Tibial nerve (tissue), 4 donors: ENCODE data around the gene MPZL1. TPM values are rescaled to one million over a fixed set of nuclear protein-coding genes. Genes with fewer than 3 reads are reported as not detected.

Source experiments
- DNase-seq, 2 donors: peaks; one replicate each; pipeline ENCODE4 v3.0.0-alpha.2; 2019; ENCODE audit warnings: low spot score in 2 of 2
- H3K27ac ChIP-seq, 4 donors: fragments of 200-600 bp; sonication (generic) in 3 of 4; one replicate each; pipeline ENCODE4 v1.5.1; 2017 to 2019; ENCODE audit warnings: mild to moderate bottlenecking in 1 of 4
- H3K27me3 ChIP-seq, 2 donors: fragments of 200-600 bp; sonication (generic) in 1 of 2; one replicate each; pipeline versions ENCODE4 v1.5.1 to v1.6.0; 2017 to 2019
- H3K36me3 ChIP-seq, 3 donors: fragments of 200-600 bp; sonication (generic); one replicate each; pipeline ENCODE4 v1.5.1; 2018 to 2019
- H3K4me1 ChIP-seq, 4 donors: fragments of 200-600 bp; sonication (generic) in 3 of 4; one replicate each; pipeline ENCODE4 v1.5.1; 2017 to 2019
- H3K4me3 ChIP-seq, 4 donors: fragments of 200-600 bp; sonication (generic) in 3 of 4; one replicate each; pipeline ENCODE4 v1.5.1; 2017 to 2019; ENCODE audit warnings: mild to moderate bottlenecking in 1 of 4, moderate library complexity in 1 of 4
- H3K9me3 ChIP-seq, 4 donors: fragments of 200-600 bp; sonication (generic) in 3 of 4; one replicate each; pipeline ENCODE4 v1.5.1; 2017 to 2019
- EP300 ChIP-seq, 2 donors: sonication (generic); formaldehyde crosslinking; IDR thresholded peaks; one replicate each; pipeline ENCODE4 v1.6.1; 2017; ENCODE audit warnings: antibody characterized with exemption in 2 of 2, mild to moderate bottlenecking in 1 of 2
- POLR2A ChIP-seq, 2 donors: fragments of 450-650 bp; IDR thresholded peaks; one replicate each; pipeline ENCODE4 v1.6.1; 2017; ENCODE audit warnings: antibody characterized with exemption in 2 of 2, mild to moderate bottlenecking in 2 of 2, moderate library complexity in 2 of 2
- WGBS, 2 donors: methylation state at CpG; one replicate each; pipeline ENCODE4 v1.1.5; 2018; 5-methylcytosine and 5-hydroxymethylcytosine counted together
- total RNA-seq, 4 donors: library from RNA; depleted of rRNA; stranded (reverse); fragments of >200 nt; gene quantifications; one replicate each; pipeline ENCODE4 v1.1.0, GENCODE V29; 2016
- TF ChIP-seq, protein P1 (sequence below), 5 experiments: fragments of 200-600 bp in 3 of 5; fragments of 450-650 bp in 2 of 5; sonication (generic) in 3 of 5; IDR thresholded peaks; one replicate each; pipeline ENCODE4 v1.5.1; 2016 to 2019; ENCODE audit warnings: antibody characterized with exemption in 5 of 5, mild to moderate bottlenecking in 3 of 5, moderate library complexity in 2 of 5

MPZL1 gene
- total RNA-seq, 4 donors from 2014 or later, result 50.1 to 76.0 (median 71.7) TPM

DNA sequence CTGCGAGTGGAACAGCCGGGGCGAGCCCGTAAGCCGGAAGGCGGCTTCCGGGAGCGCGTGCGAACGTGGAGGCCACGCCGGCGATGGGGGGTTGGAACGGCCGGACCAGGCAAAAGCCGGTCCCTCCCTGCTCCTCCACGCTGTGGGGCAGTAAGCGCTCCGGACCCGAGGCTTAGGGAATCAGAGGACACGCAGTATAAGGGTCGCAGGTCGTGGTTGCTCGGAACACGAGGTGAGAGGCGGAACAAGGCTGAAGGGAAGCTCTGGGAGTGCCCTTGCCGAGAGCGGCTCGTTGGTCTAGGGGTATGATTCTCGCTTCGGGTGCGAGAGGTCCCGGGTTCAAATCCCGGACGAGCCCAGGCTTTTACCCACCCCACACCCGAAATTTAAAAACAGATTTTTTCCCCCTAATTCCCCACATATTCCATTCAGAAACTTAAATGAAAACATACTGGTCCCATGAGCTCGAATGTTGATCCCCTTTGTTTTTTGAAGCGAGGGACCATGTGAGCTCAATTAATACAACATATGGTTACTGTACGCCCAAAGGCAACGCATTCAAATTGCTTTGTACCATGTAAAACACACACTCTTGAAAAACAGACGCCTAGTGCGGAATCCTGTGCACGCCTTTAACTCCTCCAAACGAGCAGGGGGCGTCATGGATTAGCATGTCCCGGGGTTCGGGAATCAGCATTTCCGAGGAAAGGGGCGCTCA lies 7.2 kb upstream of the MPZL1 start:
- H3K36me3 ChIP-seq, result no peaks in the 10 kb centered on the region
- DNase-seq, result peak; percentile 92 to 98
- H3K27ac ChIP-seq, result peak overlapping the region; percentile 87 to 92 (median 92)
- 1% methylated on average over 50 of the region's 50 CpGs for WGBS, 2 donors
- no peak for TF ChIP-seq POLR2A (IDR thresholded peaks at IDR 0.05)
- TF ChIP-seq, protein P1, sequence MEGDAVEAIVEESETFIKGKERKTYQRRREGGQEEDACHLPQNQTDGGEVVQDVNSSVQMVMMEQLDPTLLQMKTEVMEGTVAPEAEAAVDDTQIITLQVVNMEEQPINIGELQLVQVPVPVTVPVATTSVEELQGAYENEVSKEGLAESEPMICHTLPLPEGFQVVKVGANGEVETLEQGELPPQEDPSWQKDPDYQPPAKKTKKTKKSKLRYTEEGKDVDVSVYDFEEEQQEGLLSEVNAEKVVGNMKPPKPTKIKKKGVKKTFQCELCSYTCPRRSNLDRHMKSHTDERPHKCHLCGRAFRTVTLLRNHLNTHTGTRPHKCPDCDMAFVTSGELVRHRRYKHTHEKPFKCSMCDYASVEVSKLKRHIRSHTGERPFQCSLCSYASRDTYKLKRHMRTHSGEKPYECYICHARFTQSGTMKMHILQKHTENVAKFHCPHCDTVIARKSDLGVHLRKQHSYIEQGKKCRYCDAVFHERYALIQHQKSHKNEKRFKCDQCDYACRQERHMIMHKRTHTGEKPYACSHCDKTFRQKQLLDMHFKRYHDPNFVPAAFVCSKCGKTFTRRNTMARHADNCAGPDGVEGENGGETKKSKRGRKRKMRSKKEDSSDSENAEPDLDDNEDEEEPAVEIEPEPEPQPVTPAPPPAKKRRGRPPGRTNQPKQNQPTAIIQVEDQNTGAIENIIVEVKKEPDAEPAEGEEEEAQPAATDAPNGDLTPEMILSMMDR (IDR thresholded peaks at IDR 0.05), result peak in 1 of 5 experiments; percentile 15
- TF ChIP-seq EP300 (IDR thresholded peaks at IDR 0.05), result peak; percentile 49 to 74
- peak overlapping the region; percentile 68 to 72 (median 70) for H3K4me3 ChIP-seq
- peaks cover 0 to 23% (median 3%) of the 10 kb centered on the region in 4 donors for H3K4me1 ChIP-seq
- H3K9me3 ChIP-seq, result no peaks in the 10 kb centered on the region
- no peaks in the 10 kb centered on the region for H3K27me3 ChIP-seq

DNA sequence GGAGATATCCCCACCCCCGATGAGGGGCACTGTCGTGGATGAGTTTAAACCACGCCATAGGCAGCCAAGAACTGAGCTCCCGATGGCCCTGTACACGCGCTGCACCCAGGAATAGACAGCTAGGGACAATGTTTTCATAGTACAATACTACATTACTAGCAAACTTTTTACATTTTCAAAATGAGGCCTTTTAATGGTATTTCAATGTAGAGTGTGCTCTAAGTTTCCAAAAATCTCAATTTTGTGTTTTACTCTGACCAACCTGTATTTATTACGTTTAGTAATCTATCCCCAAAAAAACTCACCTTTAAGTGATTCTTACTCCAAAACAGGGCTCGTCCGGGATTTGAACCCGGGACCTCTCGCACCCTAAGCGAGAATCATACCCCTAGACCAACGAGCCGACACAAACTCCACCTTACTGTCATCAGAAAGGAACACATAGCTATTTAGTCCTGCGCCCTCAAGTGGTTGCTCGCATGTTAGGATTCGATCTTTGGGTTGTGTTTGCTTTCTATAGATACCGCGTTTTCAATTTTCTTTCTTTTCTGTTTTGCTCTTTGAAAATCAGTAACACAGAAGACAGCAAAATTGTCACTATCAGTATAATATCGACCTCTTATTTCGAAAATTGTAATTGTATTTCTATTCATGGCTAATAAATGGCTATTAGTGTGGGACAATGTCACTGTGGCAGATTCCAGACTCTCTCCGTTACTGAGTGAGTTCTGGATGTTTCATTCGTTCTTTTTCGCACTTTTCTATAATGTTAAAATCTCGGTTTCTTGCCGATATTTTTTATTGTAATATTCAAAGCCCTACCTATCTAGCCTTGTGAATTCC lies 6.4 kb upstream of the MPZL1 start:
- Histone ChIP-seq H3K9me3 (no peaks in the 10 kb centered on the region), H3K4me3 (peak overlapping the region; percentile 68 to 72 (median 70)), H3K27me3 (no peaks in the 10 kb centered on the region), H3K27ac (peak overlapping the region; percentile 87 to 92 (median 92)), H3K4me1 (peaks cover 0 to 26% (median 3%) of the 10 kb centered on the region in 4 donors), H3K36me3 (no peaks in the 10 kb centered on the region)
- peak; percentile 88 to 98 for DNase-seq
- 0 to 1% methylated on average over 26 of the region's 26 CpGs for WGBS, 2 donors
- TF ChIP-seq EP300 (IDR thresholded peaks at IDR 0.05) (peak in 1 of 2 donors; percentile 73), POLR2A (IDR thresholded peaks at IDR 0.05) (no peak)
- TF ChIP-seq, protein P1 (IDR thresholded peaks at IDR 0.05), result peak; percentile 85 to 87 (median 85)

DNA sequence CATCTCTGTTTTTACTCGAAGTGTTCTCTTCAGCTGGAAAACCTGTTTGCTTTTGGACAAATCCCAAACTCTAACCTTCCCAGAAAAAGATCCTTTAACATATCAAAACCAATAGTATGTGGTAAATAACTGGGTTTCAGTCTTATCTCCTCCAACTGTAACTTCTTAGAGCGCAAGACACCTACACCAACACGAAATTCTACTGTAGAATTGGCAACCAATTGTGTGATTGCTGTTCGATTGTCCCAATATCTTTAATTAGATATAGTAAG lies 5.8 kb upstream of the MPZL1 start:
- H3K4me1 ChIP-seq, result peaks cover 0 to 28% (median 3%) of the 10 kb centered on the region in 4 donors
- H3K9me3 ChIP-seq, result no peaks in the 10 kb centered on the region
- peak overlapping the region in 3 of 4 donors; percentile 57 to 91 (median 61) for H3K27ac ChIP-seq
- H3K27me3 ChIP-seq, result no peaks in the 10 kb centered on the region
- H3K4me3 ChIP-seq, result peak overlapping the region; percentile 24 to 72 (median 68)
- DNase-seq, result no peak
- WGBS, 2 donors, result 1 to 4% methylated on average over 4 of the region's 4 CpGs
- TF ChIP-seq EP300 (IDR thresholded peaks at IDR 0.05) (no peak), POLR2A (IDR thresholded peaks at IDR 0.05) (no peak)
- TF ChIP-seq, protein P1 (IDR thresholded peaks at IDR 0.05), result no peak
- H3K36me3 ChIP-seq, result no peaks in the 10 kb centered on the region

DNA sequence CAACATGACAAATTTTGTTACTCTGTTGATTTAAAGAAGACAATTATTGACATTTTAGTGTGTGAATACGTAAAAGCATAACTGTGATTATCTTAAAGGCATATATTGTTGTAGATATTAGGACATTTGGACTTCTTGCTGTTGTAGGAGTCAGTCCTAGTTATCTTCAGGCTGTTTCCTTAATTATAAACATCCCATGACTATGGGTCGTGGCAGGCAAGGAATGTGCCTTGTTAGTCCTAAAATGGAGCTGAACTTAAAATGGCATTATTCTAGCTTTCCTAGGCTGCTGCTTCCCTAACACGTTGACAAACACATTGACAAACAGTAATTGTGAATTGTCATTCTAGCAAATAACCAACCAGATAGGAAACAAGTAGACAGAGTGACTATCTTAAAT lies 4.4 kb upstream of the MPZL1 start:
- no peaks in the 10 kb centered on the region for H3K27me3 ChIP-seq
- WGBS, 2 donors, result 78 to 81% methylated on average over 3 of the region's 3 CpGs

More for the DNA sequence above, 4.4 kb upstream of the MPZL1 start:
- no peak for DNase-seq
- Histone ChIP-seq H3K27ac (no peak overlapping the region), H3K4me1 (peaks cover 0 to 26% (median 0%) of the 10 kb centered on the region in 4 donors), H3K36me3 (no peaks in the 10 kb centered on the region), H3K9me3 (no peaks in the 10 kb centered on the region), H3K4me3 (no peak overlapping the region)
- TF ChIP-seq POLR2A (IDR thresholded peaks at IDR 0.05) (no peak), EP300 (IDR thresholded peaks at IDR 0.05) (no peak)
- TF ChIP-seq, protein P1 (IDR thresholded peaks at IDR 0.05), result no peak
